Left colon (tissue), 2 donors: ENCODE data around the gene POU2AF1. TPM values are rescaled to one million over a fixed set of nuclear protein-coding genes. Genes with fewer than 3 reads are reported as not detected.
"Not testable (repeated sequence)": the region's sequence is repeated elsewhere in the genome, so short reads cannot be mapped to it uniquely, and the experiment has no call there.

ENCODE experiments used
- ATAC-seq: fragments of 200-7000 bp; cut with Tn5 transposase; one replicate; pipeline ENCODE4 v1.9.1; 2020; ENCODE audit warnings: mild to moderate bottlenecking, moderate library complexity
- DNase-seq, 2 donors: peaks; one replicate each; pipeline ENCODE4 v3.0.0-alpha.2; 2020
- intact Hi-C, 2 donors: fragments of 100-400 bp; cut with DNase I in 1 of 2; cut with micrococcal nuclease in 1 of 2; formaldehyde crosslinking; loops; one replicate each; pipeline versions ENCODE4 v1.11.2 to v1.14.0; 2022; cut with DNase I, micrococcal nuclease
- total RNA-seq, 2 donors: library from RNA; stranded (reverse); fragmentation: NEBNext Ultra II Directional; extraction: Animal tissue kit (Norgen Biotek cat#: 25700); gene quantifications; one replicate each; pipeline ENCODE4 v1.2.1, GENCODE V29; 2021
- donor health status: DM: no; HTN: no; CAD: no.
- donor health status: DM: yes; HTN: yes; CAD: no.

The POU2AF1 gene
- total RNA-seq, 2 donors from 2014 or later: 3.8 to 10.2 TPM

GRCh38 chr11:111335549-111335948 is 43.5 kb downstream of the POU2AF1 start:
- intact Hi-C loops: no loop called here
- no peak for DNase-seq

DNA sequence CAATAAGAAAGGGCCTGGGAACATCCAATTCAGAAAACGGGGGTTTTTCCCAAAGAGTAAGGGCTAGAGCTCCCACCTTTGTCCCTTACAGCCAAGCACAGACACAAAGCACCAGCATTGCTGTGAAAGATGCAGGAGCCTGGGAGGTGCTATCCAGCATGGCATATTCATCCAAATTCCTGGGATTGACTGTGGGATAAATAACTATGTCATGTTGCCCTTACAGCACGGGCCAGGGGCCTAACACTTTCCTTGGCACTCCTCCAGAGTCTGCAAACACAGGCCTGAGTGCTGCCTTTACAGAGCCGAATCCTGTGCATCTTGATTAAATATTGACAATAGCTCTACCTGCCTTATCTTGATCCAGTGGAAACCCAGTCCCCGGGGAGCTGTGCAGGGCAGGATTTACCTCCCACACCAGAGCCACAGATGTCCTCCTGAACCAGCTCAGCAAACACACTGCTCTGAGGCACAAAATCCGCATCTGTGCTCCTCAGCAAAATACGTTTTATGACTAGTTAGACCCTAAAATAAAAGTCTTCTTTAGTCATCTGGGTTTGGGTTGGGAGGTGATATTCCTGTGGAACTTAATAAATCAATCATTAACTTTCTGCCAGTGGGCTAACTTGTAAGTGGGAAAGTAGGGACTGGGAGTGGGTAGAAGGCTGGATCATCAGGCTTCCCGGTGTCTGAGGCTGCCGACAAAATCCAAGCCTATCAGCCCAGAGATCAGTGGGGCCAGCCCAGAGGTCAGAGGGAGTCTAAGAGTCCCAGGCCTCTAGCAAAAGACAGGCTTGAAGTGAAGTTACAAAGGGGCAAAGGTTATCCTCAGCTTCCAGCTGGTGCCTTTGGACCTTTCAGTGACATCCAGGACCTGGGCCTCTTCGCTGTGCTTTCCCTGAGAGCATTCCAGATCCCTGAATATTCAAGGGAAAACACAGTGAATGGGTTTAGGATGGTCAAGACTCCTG is 44.3 kb downstream of the POU2AF1 start:
- peak; percentile 56 to 59 for DNase-seq
- intact Hi-C loops: no loop called here
- peak; percentile 94 for ATAC-seq

More at GRCh38 chr11:111335549-111335948, 43.5 kb downstream of the POU2AF1 start:
- ATAC-seq: peak; percentile 34

DNA sequence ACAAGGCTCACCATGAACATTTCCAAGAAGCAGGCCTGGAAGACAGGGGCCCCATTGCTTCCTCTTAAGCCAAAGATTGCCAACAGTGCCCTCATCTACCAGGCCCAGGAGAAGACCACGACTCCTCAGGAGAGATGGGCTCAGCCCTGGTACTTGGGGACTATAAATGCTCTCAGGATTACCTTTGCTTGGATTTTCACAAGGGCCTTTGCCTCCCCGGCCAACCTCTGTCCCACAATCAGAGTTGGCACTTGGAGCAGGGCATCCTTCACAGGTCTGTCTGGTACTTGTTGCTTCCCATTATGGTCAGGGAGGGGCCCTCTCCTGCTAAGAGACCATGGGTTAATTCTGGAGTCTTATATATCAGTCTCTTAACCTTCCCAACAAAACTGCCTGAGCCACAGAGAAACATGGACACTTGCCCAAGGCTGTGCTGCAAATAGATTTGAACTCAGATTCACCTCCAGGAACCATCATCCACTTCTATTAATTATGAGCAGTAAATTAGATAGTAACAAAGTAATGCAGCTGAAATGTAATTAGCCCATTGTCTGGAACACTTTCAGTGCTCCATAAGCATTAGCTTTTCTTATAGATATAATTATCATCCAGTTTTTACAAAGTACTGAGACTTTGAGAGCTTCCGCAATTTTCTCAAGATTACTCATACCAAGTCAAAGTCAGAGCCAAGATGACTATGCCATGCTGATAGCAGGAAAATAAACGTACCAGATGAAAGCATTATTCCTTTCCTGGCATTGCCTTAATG is 47.2 kb downstream of the POU2AF1 start:
- ATAC-seq (no peak), DNase-seq (no peak)
- intact Hi-C loops: no loop called here

DNA sequence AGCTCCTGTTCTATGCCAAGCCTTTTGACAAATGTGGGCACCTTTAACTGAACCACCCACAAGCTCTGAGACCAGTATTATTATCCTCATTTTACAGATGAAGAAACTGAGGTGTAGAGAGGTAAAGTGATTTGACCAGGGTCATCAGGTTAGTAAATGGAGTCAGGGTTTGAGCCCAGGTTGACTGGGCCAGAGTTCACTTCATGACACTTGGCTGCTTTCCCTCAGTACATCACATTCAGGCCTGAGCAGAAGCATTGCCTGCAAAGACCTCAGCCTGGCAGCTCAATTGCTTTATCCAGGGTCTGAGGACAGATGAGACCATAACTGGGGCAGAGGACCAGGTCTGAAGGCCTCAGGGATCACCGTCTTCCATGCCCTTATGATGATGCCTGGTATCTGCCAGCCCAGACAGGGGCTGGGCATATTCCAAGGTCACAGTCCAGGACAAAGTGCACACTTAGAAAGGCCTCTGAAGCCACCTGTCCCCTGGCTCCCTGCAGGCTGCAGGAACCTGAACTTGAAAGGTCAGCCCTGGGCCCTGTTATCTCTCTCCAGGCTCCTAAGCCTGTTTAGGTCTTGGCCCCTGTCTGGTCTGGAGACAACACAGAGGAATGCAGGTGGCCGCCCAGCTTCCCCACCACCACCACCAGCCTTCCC is 48.7 kb downstream of the POU2AF1 start:
- ATAC-seq (no peak), DNase-seq (no peak)
- intact Hi-C loops: no loop called here

DNA sequence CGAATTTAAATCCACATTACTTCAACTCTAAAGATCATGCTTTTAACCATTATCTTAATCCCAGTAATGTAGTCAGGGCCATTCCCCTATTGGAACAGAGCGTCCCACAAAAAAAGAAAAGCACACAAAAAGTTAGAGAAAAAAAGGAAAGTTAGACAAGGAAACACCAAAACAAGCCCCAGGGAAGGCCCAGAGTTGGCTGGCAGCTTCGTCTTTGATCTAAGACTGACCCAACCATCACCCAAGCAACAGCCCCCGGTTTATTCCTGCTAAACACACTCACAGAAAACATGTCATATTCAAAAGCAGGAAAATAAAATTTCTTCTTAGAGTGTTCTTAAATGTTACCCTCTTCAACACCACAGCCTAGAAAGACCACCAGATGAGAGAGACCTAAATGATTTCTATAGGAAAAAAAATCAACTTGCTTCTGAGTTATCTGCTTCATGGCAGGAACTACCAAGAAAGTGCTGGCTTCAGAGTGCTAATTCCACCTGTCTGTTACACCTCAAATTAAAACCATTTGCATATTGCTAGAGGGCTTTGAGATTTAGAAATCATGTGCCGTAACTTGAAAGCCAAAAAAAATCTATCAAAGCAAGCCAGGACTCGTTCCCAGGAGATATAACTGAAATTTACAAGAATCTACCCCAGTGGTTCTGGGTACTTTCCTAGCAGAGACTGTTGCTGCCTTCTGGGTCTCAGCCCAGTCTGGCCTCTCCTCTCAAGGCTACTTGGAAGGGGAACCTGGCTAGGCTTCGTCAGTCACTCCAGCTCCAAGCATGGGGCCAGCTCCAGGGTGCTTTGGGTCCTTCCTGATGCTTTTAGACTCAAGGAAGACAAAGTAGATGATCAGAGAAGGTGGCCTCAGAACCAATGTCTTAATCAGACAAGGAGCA is 49.5 kb downstream of the POU2AF1 start:
- intact Hi-C loops: no loop called here
- DNase-seq (no peak), ATAC-seq (no peak)

GRCh38 chr11:111327908-111328624 is 51.0 kb downstream of the POU2AF1 start:
- DNase-seq (no peak), ATAC-seq (no peak)
- intact Hi-C loops: no loop called here

GRCh38 chr11:111326824-111327223 is 52.3 kb downstream of the POU2AF1 start:
- intact Hi-C loops: no loop called here
- ATAC-seq: no peak

GRCh38 chr11:111325259-111325658 is 53.8 kb downstream of the POU2AF1 start:
- no peak for ATAC-seq
- intact Hi-C loops: no loop called here
- no peak for DNase-seq

More at GRCh38 chr11:111326824-111327223, 52.3 kb downstream of the POU2AF1 start:
- no peak for DNase-seq

- ATAC-seq (no peak), DNase-seq (no peak)
- intact Hi-C loops: no loop called here
Measured at GRCh38 chr11:111324277-111324720, 54.8 kb downstream of the POU2AF1 start.

- intact Hi-C loops: no loop called here
- DNase-seq (no peak), ATAC-seq (no peak)
Measured at GRCh38 chr11:111322534-111322933, 56.5 kb downstream of the POU2AF1 start.

DNA sequence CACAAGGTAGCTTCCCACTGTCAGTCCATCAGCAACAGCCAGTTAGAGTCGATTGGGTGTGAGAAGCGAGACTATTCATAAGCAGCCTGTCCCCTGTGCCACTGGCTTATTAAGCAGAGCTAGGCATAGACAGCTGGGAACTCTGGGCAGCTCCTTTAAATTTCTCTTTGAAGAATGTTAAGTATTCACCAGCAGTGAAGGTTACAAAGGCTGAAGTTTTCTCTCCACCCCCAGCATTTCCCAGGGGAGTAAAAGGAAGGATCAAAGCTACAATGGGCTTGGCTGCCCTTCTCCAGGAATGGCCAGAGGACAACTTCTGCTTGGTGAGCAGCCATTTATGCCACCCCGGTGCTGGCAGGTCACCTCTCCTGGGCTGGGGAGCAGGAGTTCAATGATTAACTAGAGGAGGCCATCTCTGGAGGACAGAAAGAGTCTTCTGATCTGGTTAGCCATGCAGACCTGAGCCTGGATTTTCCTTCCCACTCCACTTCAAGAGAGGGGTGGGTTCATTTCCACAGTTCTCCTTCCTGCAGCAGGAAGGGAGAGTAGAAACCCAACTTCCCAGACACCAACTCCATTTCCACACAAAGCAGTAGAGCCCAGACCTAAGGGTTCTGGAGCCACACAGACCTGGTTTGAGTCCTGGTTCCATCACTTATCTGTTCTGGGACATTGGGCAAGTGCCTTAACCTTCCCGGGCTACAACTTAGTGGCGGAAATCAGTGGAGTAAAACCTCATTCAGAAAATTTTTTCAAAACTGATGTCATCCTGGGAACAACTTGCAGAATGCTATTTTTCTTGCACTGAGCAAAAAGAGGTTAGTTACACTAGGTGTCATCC is 58.1 kb downstream of the POU2AF1 start:
- intact Hi-C loops: no loop called here
- DNase-seq (no peak), ATAC-seq (peak; percentile 66)

DNA sequence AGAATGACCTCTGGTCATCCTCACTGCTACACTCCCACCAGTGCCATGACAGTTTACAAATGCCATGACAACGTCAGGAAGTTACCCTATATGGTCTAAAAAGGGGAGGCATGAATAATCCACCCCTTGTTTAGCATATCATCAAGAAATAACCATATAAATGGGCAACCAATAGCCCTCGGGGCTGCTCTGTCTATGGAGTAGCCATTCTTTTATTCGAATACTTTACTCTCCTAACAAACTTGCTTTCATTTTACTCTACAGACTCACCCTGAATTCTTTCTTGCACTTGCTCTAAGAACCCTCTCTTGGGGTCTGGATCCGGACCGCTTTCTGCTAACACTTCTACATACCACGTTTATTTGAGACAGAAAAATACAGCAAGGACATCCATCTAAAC is 58.9 kb downstream of the POU2AF1 start:
- intact Hi-C loops, DNase-seq, ATAC-seq: not testable (repeated sequence)

GRCh38 chr11:111319296-111319695 is 59.8 kb downstream of the POU2AF1 start:
- DNase-seq (no peak), ATAC-seq (no peak)
- intact Hi-C loops: no loop called here

GRCh38 chr11:111312076-111312475 is 67.0 kb downstream of the POU2AF1 start:
- DNase-seq: no peak
- ATAC-seq: no peak
- intact Hi-C loops: no loop called here

- ATAC-seq (no peak), DNase-seq (no peak)
- intact Hi-C loops: no loop called here
Measured at GRCh38 chr11:111310723-111311122, 68.4 kb downstream of the POU2AF1 start.

DNA sequence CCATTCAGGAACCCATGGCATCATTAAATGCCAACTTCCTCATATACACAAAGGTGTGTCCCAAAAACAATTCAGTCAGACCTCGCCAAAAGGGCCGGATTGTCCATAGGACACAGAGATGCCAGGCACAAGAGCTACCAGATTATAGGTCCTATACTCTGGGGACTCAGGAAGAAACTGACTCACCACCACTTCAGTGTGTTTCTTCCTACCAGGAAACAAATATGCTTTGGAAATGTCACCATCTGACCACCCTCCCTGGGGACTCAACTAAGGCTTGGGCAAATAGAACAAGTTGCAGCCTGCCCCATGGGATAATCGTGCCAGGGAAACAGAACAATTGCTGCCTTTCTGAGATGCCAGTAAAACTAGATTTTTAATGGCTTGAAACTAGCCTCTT is 69.0 kb downstream of the POU2AF1 start:
- ATAC-seq: peak; percentile 66
- intact Hi-C loops: no loop called here
- DNase-seq: peak in 1 of 2 donors; percentile 42
